HCT116 (cell line): ENCODE measurements around the gene SLCO6A1. TPM values are rescaled to one million over a fixed set of nuclear protein-coding genes. Genes with fewer than 3 reads are reported as not detected.

ENCODE experiments used
- ATAC-seq: fragments of 200-7000 bp; cut with Tn5 transposase; 2 replicates; pipeline ENCODE4 v1.9.1; 2020; ENCODE audit warnings: mild to moderate bottlenecking, moderate library complexity
- BruUV-seq: library from RNA; stranded (reverse); fragments of 400-500 nt; replicated peaks from 2 replicates; lab custom pipeline; 2021; lab: Mats Ljungman, UMichigan
- CTCF ChIA-PET: fragments of 300-600 bp; sonication (Branson Sonifier 250); formaldehyde crosslinking; loops from one replicate; lab custom pipeline; 2021; ENCODE audit warnings: antibody characterized with exemption; lab: Charles Lee
- POLR2A ChIA-PET: fragments of 300-600, 350-600 bp; sonication (Branson Sonifier 250); formaldehyde crosslinking; loops from one replicate; lab custom pipeline; 2021; ENCODE audit warnings: antibody characterized with exemption; lab: Charles Lee
- RAD21 ChIA-PET, 2 experiments: fragments of 300-600 bp; sonication (Branson Sonifier 250); formaldehyde crosslinking; loops; one replicate each; lab custom pipeline; 2023; ENCODE audit warnings: low total read pairs in 2 of 2; ENCODE audit not compliant: uncharacterized antibody in 2 of 2, unreplicated experiment in 2 of 2, low non-redundant PET in 1 of 2; lab: Charles Lee
- DNase-seq: peaks from one replicate; pipeline ENCODE4 v3.0.0-alpha.2; 2010; ENCODE audit warnings: low read depth, low spot score
- H2AFZ ChIP-seq: fragments of 200-600 bp; shearing (Covaris generic), sonication (generic); 2 replicates; pipeline ENCODE4 v1.6.1; 2017; ENCODE audit warnings: low read depth, mixed run types, mixed read lengths, antibody characterized with exemption, low read length; ENCODE audit not compliant: poor library complexity, severe bottlenecking
- H3K27ac ChIP-seq: 2 replicates; pipeline ENCODE4 v1.5.1; 2012; ENCODE audit warnings: low read depth, low read length
- H3K27me3 ChIP-seq: fragments of 200-600 bp; sonication (generic); 2 replicates; pipeline ENCODE4 v1.6.1; 2016; ENCODE audit warnings: mixed run types, low read length, mixed read lengths; ENCODE audit not compliant: insufficient read depth
- H3K36me3 ChIP-seq, 2 experiments: fragments of 200-500 bp in 1 of 2; fragments of 200-600 bp in 1 of 2; sonication (Bioruptor generic) in 1 of 2; sonication (generic) in 1 of 2; 2 replicates each; pipeline versions ENCODE4 v1.5.1 to v1.6.1; 2014 to 2016; ENCODE audit warnings: low read length in 2 of 2, inconsistent platforms in 1 of 2, mixed read lengths in 1 of 2, mixed run types in 1 of 2; ENCODE audit not compliant: insufficient read depth in 2 of 2, control insufficient read depth in 1 of 2
- H3K4me1 ChIP-seq, 2 experiments: fragments of 200-600 bp in 1 of 2; sonication (generic) in 1 of 2; 2 replicates each; pipeline versions ENCODE4 v1.5.1 to v1.6.1; 2012 to 2017; ENCODE audit warnings: low read length in 2 of 2, inconsistent platforms in 1 of 2, mild to moderate bottlenecking in 1 of 2, mixed read lengths in 1 of 2, mixed run types in 1 of 2, moderate library complexity in 1 of 2; ENCODE audit not compliant: insufficient read depth in 2 of 2, control insufficient read depth in 1 of 2
- H3K4me2 ChIP-seq: fragments of 200-600 bp; sonication (generic); 2 replicates; pipeline ENCODE4 v1.6.1; 2017; ENCODE audit warnings: mixed run types, low read length, mixed read lengths
- H3K4me3 ChIP-seq, 2 experiments: fragments of 200-600 bp in 1 of 2; sonication (generic) in 1 of 2; replicated peaks in 1 of 2; 2 replicates each; pipeline ENCODE4 v1.5.1; 2011 to 2016; ENCODE audit warnings: low read length in 2 of 2, control low read depth in 1 of 2, low read depth in 1 of 2, mild to moderate bottlenecking in 1 of 2, mixed read lengths in 1 of 2, mixed run types in 1 of 2
- H3K79me2 ChIP-seq: fragments of 200-600 bp; sonication (generic); 2 replicates; pipeline ENCODE4 v1.6.1; 2017; ENCODE audit warnings: mild to moderate bottlenecking, mixed run types, low read length, moderate library complexity, mixed read lengths; ENCODE audit not compliant: insufficient read depth
- H3K9ac ChIP-seq: fragments of 200-600 bp; sonication (generic); 2 replicates; pipeline ENCODE4 v1.6.1; 2016; ENCODE audit warnings: low read length, mixed read lengths
- H3K9me2 ChIP-seq: fragments of 200-600 bp; sonication (generic), shearing (Covaris generic); 2 replicates; pipeline ENCODE4 v1.6.1; 2017; ENCODE audit warnings: mixed run types, mild to moderate bottlenecking, moderate library complexity; ENCODE audit not compliant: insufficient read depth
- H3K9me3 ChIP-seq, 2 experiments: fragments of 200-500 bp in 1 of 2; fragments of 200-600 bp in 1 of 2; sonication (Bioruptor generic) in 1 of 2; sonication (generic) in 1 of 2; 2 replicates each; pipeline ENCODE4 v1.6.1; 2014 to 2017; ENCODE audit warnings: low read length in 2 of 2, mixed read lengths in 2 of 2, inconsistent platforms in 1 of 2, low read depth in 1 of 2, mild to moderate bottlenecking in 1 of 2, mixed run types in 1 of 2, moderate library complexity in 1 of 2; ENCODE audit not compliant: control insufficient read depth in 1 of 2, insufficient read depth in 1 of 2
- H4K20me1 ChIP-seq: fragments of 200-600 bp; sonication (generic), shearing (Covaris generic); 2 replicates; pipeline ENCODE4 v1.6.1; 2017; ENCODE audit warnings: mixed run types, mild to moderate bottlenecking, moderate library complexity; ENCODE audit not compliant: insufficient read depth
- ATF3 ChIP-seq: IDR thresholded peaks from 2 replicates; pipeline ENCODE4 v1.6.1; 2012
- CBX3 ChIP-seq: IDR thresholded peaks from 2 replicates; pipeline ENCODE4 v1.6.1; 2012; ENCODE audit warnings: low read depth
- CEBPB ChIP-seq: IDR thresholded peaks from 2 replicates; pipeline ENCODE4 v1.6.1; 2012; ENCODE audit warnings: low read depth
- EGR1 ChIP-seq: IDR thresholded peaks from 2 replicates; pipeline ENCODE4 v1.6.1; 2012; ENCODE audit warnings: low read depth
- ELF1 ChIP-seq: IDR thresholded peaks from 2 replicates; pipeline ENCODE4 v1.6.1; 2012; ENCODE audit warnings: low read depth, borderline replicate concordance
- EZH2 ChIP-seq: fragments of 200-600 bp; sonication (generic); IDR thresholded peaks from 2 replicates; pipeline ENCODE4 v1.6.1; 2017; ENCODE audit warnings: antibody characterized with exemption, mixed run types
- EZH2phosphoT487 ChIP-seq: fragments of 200-600 bp; IDR thresholded peaks from 2 replicates; pipeline ENCODE4 v1.6.1; 2018; ENCODE audit warnings: antibody characterized with exemption, borderline replicate concordance
- FOSL1 ChIP-seq: IDR thresholded peaks from 2 replicates; pipeline ENCODE4 v1.6.1; 2012; ENCODE audit warnings: low read depth
- JUND ChIP-seq: IDR thresholded peaks from 2 replicates; pipeline ENCODE4 v1.6.1; 2012
- MAX ChIP-seq: IDR thresholded peaks from 2 replicates; pipeline ENCODE4 v1.6.1; 2012
- POLR2AphosphoS5 ChIP-seq: IDR thresholded peaks from 2 replicates; pipeline ENCODE4 v1.6.1; 2011; ENCODE audit warnings: mild to moderate bottlenecking, low read depth, low read length, moderate library complexity
- RAD21 ChIP-seq: IDR thresholded peaks from 2 replicates; pipeline ENCODE4 v1.6.1; 2012; ENCODE audit warnings: low read depth, mild to moderate bottlenecking
- SIN3A ChIP-seq: IDR thresholded peaks from 2 replicates; pipeline ENCODE4 v1.6.1; 2012; ENCODE audit warnings: low read depth
- SP1 ChIP-seq: IDR thresholded peaks from 2 replicates; pipeline ENCODE4 v1.6.1; 2012; ENCODE audit warnings: low read depth
- TCF7L2 ChIP-seq: IDR thresholded peaks from 2 replicates; pipeline ENCODE4 v1.7.0; 2011; ENCODE audit warnings: borderline replicate concordance, inconsistent platforms; ENCODE audit not compliant: insufficient read depth, insufficient read length; ENCODE audit errors: extremely low read depth
- YY1 ChIP-seq: IDR thresholded peaks from 2 replicates; pipeline ENCODE4 v1.6.1; 2011; ENCODE audit warnings: low read length, low read depth, moderate library complexity, mild to moderate bottlenecking; ENCODE audit not compliant: insufficient replicate concordance; ENCODE audit errors: extremely low read depth
- ZFX ChIP-seq: fragments of 450-650 bp; IDR thresholded peaks from 2 replicates; pipeline ENCODE4 v1.6.1; 2017
- intact Hi-C: fragments of 100-400 bp; cut with micrococcal nuclease; formaldehyde crosslinking; loops from 2 replicates; pipeline ENCODE4 v1.10.0; 2022
- total RNA-seq: library from RNA; stranded (reverse); gene quantifications from one replicate; pipeline ENCODE4 v1.2.1, GENCODE V29; 2021; ENCODE audit not compliant: unreplicated experiment
- TF ChIP-seq, protein P1 (sequence below): IDR thresholded peaks from 2 replicates; pipeline ENCODE4 v1.6.1; 2011; ENCODE audit warnings: mild to moderate bottlenecking, low read length, moderate library complexity; ENCODE audit not compliant: insufficient replicate concordance; ENCODE audit errors: extremely low read depth
- TF ChIP-seq, protein P2 (sequence below), 3 experiments: fragments of 200-600 bp in 1 of 3; sonication (generic) in 1 of 3; IDR thresholded peaks in 2 of 3; conservative IDR thresholded peaks in 1 of 3; 2 replicates each; pipeline ENCODE4 v1.5.1; 2012 to 2017; ENCODE audit warnings: low read depth in 2 of 3, low read length in 2 of 3, antibody characterized with exemption in 1 of 3, borderline replicate concordance in 1 of 3, control low read depth in 1 of 3, mild to moderate bottlenecking in 1 of 3, mixed read lengths in 1 of 3, mixed run types in 1 of 3, moderate library complexity in 1 of 3; ENCODE audit not compliant: insufficient read depth in 1 of 3

The SLCO6A1 gene
- total RNA-seq, 1 experiment from 2014 or later, result 0.69 TPM

GRCh38 chr5:102529031-102529430, 30.2 kb upstream of the SLCO6A1 start:
- intact Hi-C loops, result no loop called here
- ATAC-seq (no peak), DNase-seq (no peak)
- Histone ChIP-seq H3K9me2 (no peaks in the 10 kb centered on the region), H4K20me1 (no peaks in the 10 kb centered on the region), H3K4me3 (no peak overlapping the region), H3K4me2 (no peak overlapping the region), H3K27me3 (no peaks in the 10 kb centered on the region), H2AFZ (no peak overlapping the region), H3K9ac (no peak overlapping the region), H3K27ac (no peak overlapping the region), H3K79me2 (no peaks in the 10 kb centered on the region), H3K36me3 (no peaks in the 10 kb centered on the region), H3K4me1 (no peaks in the 10 kb centered on the region), H3K9me3 (no peaks in the 10 kb centered on the region)
- TF ChIP-seq SIN3A (no peak), ZFX (no peak), EGR1 (no peak), SP1 (no peak), YY1 (no peak), ATF3 (no peak), CEBPB (no peak), RAD21 (no peak), EZH2phosphoT487 (no peak), ELF1 (no peak), TCF7L2 (no peak), CBX3 (no peak), FOSL1 (no peak), POLR2AphosphoS5 (no peak), MAX (no peak), EZH2 (no peak), JUND (no peak)
- TF ChIP-seq, protein P1, sequence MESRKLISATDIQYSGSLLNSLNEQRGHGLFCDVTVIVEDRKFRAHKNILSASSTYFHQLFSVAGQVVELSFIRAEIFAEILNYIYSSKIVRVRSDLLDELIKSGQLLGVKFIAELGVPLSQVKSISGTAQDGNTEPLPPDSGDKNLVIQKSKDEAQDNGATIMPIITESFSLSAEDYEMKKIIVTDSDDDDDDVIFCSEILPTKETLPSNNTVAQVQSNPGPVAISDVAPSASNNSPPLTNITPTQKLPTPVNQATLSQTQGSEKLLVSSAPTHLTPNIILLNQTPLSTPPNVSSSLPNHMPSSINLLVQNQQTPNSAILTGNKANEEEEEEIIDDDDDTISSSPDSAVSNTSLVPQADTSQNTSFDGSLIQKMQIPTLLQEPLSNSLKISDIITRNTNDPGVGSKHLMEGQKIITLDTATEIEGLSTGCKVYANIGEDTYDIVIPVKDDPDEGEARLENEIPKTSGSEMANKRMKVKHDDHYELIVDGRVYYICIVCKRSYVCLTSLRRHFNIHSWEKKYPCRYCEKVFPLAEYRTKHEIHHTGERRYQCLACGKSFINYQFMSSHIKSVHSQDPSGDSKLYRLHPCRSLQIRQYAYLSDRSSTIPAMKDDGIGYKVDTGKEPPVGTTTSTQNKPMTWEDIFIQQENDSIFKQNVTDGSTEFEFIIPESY, result no peak
- TF ChIP-seq, protein P2, sequence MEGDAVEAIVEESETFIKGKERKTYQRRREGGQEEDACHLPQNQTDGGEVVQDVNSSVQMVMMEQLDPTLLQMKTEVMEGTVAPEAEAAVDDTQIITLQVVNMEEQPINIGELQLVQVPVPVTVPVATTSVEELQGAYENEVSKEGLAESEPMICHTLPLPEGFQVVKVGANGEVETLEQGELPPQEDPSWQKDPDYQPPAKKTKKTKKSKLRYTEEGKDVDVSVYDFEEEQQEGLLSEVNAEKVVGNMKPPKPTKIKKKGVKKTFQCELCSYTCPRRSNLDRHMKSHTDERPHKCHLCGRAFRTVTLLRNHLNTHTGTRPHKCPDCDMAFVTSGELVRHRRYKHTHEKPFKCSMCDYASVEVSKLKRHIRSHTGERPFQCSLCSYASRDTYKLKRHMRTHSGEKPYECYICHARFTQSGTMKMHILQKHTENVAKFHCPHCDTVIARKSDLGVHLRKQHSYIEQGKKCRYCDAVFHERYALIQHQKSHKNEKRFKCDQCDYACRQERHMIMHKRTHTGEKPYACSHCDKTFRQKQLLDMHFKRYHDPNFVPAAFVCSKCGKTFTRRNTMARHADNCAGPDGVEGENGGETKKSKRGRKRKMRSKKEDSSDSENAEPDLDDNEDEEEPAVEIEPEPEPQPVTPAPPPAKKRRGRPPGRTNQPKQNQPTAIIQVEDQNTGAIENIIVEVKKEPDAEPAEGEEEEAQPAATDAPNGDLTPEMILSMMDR (IDR thresholded peaks at IDR 0.05 in 2 of 3, conservative IDR thresholded peaks at IDR 0.05 in 1 of 3; ENCODE audit: borderline replicate concordance in 1 of 3, insufficient read depth in 1 of 3, low read depth in 2 of 3, low read length in 2 of 3), result no peak
- CTCF ChIA-PET, result no interaction called here
- POLR2A ChIA-PET, result no interaction called here
- no TSS peak for BruUV-seq
- RAD21 ChIA-PET, result no interaction called here
